ENCODE data around the gene SSU72. TPM values are rescaled to one million over a fixed set of nuclear protein-coding genes. Genes with fewer than 3 reads are reported as not detected.
"Not testable (repeated sequence)": the region's sequence is repeated elsewhere in the genome, so short reads cannot be mapped to it uniquely, and the experiment has no call there.

Gene SSU72
- total and polyA plus RNA-seq, 2 donors (not counting 3 experiments of a cell fraction or from before 2014, with no cell fraction given), result 85.9 to 129 TPM

GRCh38 chr1:1556961-1557360 lies 17.7 kb downstream of the SSU72 start:
- H4K20me1 ChIP-seq (replicated peaks; ENCODE audit: control insufficient read depth, extremely low read depth, insufficient read depth, low read length); CTCF ChIA-PET; H2AFZ ChIP-seq (ENCODE audit: low read depth, low read length); FAIRE-seq; BruUV-seq (replicated peaks); DNase-seq (ENCODE audit: low read depth, low spot score); H3K27me3 ChIP-seq (ENCODE audit: control insufficient read depth in 2 of 2, insufficient read depth in 2 of 2, low read length in 2 of 2); intact Hi-C loops (cut with micrococcal nuclease); dilution Hi-C loops (cut with MboI; ENCODE audit: extremely low pct_ligation_motif_present, low sequenced_read_pairs); POLR2A ChIA-PET; H3K4me1 ChIP-seq (ENCODE audit: control insufficient read depth, extremely low read depth, insufficient read depth, low read length); H3K79me2 ChIP-seq (ENCODE audit: control insufficient read depth, insufficient read depth, low read length); H3K9me1 ChIP-seq (replicated peaks; ENCODE audit: control insufficient read depth, extremely low read depth, insufficient read depth, low read length); H3K4me2 ChIP-seq (ENCODE audit: insufficient read depth, low read length); H3K4me3 ChIP-seq (replicated peaks in 1 of 3; ENCODE audit: insufficient read depth in 1 of 3, low read depth in 1 of 3, low read length in 3 of 3); H3K9ac ChIP-seq (replicated peaks; ENCODE audit: extremely low read depth, insufficient read depth, low read length); H3K27ac ChIP-seq (ENCODE audit: insufficient read depth, low read depth, low read length); H3K9me3 ChIP-seq (replicated peaks; ENCODE audit: control insufficient read depth, insufficient read depth, low read length): not testable (repeated sequence)
- H3K36me3 ChIP-seq (ENCODE audit: control insufficient read depth in 2 of 2, extremely low read depth in 1 of 2, insufficient read depth in 2 of 2, low read length in 2 of 2), result peaks cover 3 to 14% of the 10 kb centered on the region in 2 experiments

- Histone ChIP-seq H3K4me3 (replicated peaks in 1 of 3; ENCODE audit: insufficient read depth in 1 of 3, low read depth in 1 of 3, low read length in 3 of 3) (no peak overlapping the region), H3K9me1 (replicated peaks; ENCODE audit: control insufficient read depth, extremely low read depth, insufficient read depth, low read length) (no peaks in the 10 kb centered on the region), H3K4me2 (ENCODE audit: insufficient read depth, low read length) (no peak overlapping the region), H3K9me3 (replicated peaks; ENCODE audit: control insufficient read depth, insufficient read depth, low read length) (no peaks in the 10 kb centered on the region), H3K36me3 (ENCODE audit: control insufficient read depth in 2 of 2, extremely low read depth in 1 of 2, insufficient read depth in 2 of 2, low read length in 2 of 2) (peaks cover 3 to 9% of the 10 kb centered on the region in 2 experiments), H3K4me1 (ENCODE audit: control insufficient read depth, extremely low read depth, insufficient read depth, low read length) (no peaks in the 10 kb centered on the region), H4K20me1 (replicated peaks; ENCODE audit: control insufficient read depth, extremely low read depth, insufficient read depth, low read length) (no peaks in the 10 kb centered on the region), H3K27me3 (ENCODE audit: control insufficient read depth in 2 of 2, insufficient read depth in 2 of 2, low read length in 2 of 2) (no peaks in the 10 kb centered on the region), H2AFZ (ENCODE audit: low read depth, low read length) (no peak overlapping the region), H3K79me2 (ENCODE audit: control insufficient read depth, insufficient read depth, low read length) (peaks cover 4% of the 10 kb centered on the region), H3K27ac (ENCODE audit: insufficient read depth, low read depth, low read length) (no peak overlapping the region), H3K9ac (replicated peaks; ENCODE audit: extremely low read depth, insufficient read depth, low read length) (no peak overlapping the region)
- TF ChIP-seq GATA2 (IDR thresholded peaks at IDR 0.05; ENCODE audit: insufficient read depth, insufficient read length, low read depth, low read length) (no peak), JUN (IDR thresholded peaks at IDR 0.05; ENCODE audit: borderline replicate concordance, insufficient read depth, insufficient read length, low read depth) (no peak), POLR2AphosphoS5 (IDR thresholded peaks at IDR 0.05; ENCODE audit: insufficient read depth, low read depth, low read length) (no peak), EZH2 (IDR thresholded peaks at IDR 0.05; ENCODE audit: borderline replicate concordance, low read depth, low read length, severe bottlenecking) (no peak), POLR2A (IDR thresholded peaks at IDR 0.05; ENCODE audit: low read depth, low read length) (no peak), MYC (IDR thresholded peaks at IDR 0.05; ENCODE audit: low read depth, low read length) (no peak), FOS (IDR thresholded peaks at IDR 0.05; ENCODE audit: borderline replicate concordance, insufficient read depth, low read length) (no peak), CTCF (IDR thresholded peaks at IDR 0.05; ENCODE audit: extremely low read depth in 1 of 2, insufficient read depth in 1 of 2, low read depth in 1 of 2, low read length in 2 of 2) (no peak), MAX (IDR thresholded peaks at IDR 0.05; ENCODE audit: insufficient read depth, insufficient read length) (no peak)
- DNase-seq (ENCODE audit: low read depth, low spot score) (no peak), FAIRE-seq (no peak)
- POLR2A ChIA-PET, result no interaction called here
- intact Hi-C loops (cut with micrococcal nuclease) (no loop called here), dilution Hi-C loops (cut with MboI; ENCODE audit: extremely low pct_ligation_motif_present, low sequenced_read_pairs) (no loop called here)
- CTCF ChIA-PET, result no interaction called here
- BruUV-seq (replicated peaks), result no TSS peak
Observed at GRCh38 chr1:1556505-1556904, 18.2 kb downstream of the SSU72 start.
